GM12878 (cell line): ENCODE results near the gene HS6ST3. TPM values are rescaled to one million over a fixed set of nuclear protein-coding genes. Genes with fewer than 3 reads are reported as not detected.

Experiments used
- ATAC-seq: fragments of 200-7000 bp; cut with Tn5 transposase; 3 replicates; pipeline ENCODE4 v1.9.1; 2020; ENCODE audit warnings: mild to moderate bottlenecking, moderate library complexity
- BruUV-seq: library from RNA; stranded (reverse); fragments of 400-500 nt; replicated peaks from 2 replicates; lab custom pipeline; 2021; lab: Mats Ljungman, UMichigan
- CTCF ChIA-PET: fragments of 300-600 bp; sonication (Branson Sonifier 250); formaldehyde crosslinking; extraction: SDS; loops from one replicate; lab custom pipeline; 2021; ENCODE audit warnings: inconsistent platforms; lab: Yijun Ruan, JAX
- POLR2A ChIA-PET: fragments of 350-600 bp; formaldehyde crosslinking; extraction: SDS; loops from one replicate; lab custom pipeline; 2021; ENCODE audit warnings: inconsistent platforms; lab: Charles Lee
- RAD21 ChIA-PET: fragments of 300-600 bp; sonication (Branson Sonifier 250); formaldehyde crosslinking; loops from one replicate; lab custom pipeline; 2023; ENCODE audit warnings: antibody characterized with exemption; ENCODE audit not compliant: unreplicated experiment; lab: Charles Lee
- SMC1A ChIA-PET: fragments of 300-600 bp; sonication (Branson Sonifier 250); formaldehyde crosslinking; loops from one replicate; lab custom pipeline; 2023; ENCODE audit not compliant: unreplicated experiment, uncharacterized antibody; lab: Charles Lee
- DNase-seq: peaks from one replicate; pipeline ENCODE4 v3.0.0-alpha.2; 2011; ENCODE audit warnings: low read depth, low spot score
- FAIRE-seq: peaks from 3 replicates; lab custom pipeline; 2011; peaks lifted over from hg19 to GRCh38; lab: Jason Lieb, UNC
- H2AFZ ChIP-seq: 2 replicates; pipeline ENCODE4 v1.6.0; 2011; ENCODE audit warnings: low read depth, low read length, control low read depth; ENCODE audit not compliant: control insufficient read depth
- H3K27ac ChIP-seq: 2 replicates; pipeline ENCODE4 v1.5.1; 2011; ENCODE audit warnings: control low read depth; ENCODE audit not compliant: control insufficient read depth, insufficient read depth
- H3K27me3 ChIP-seq, 2 experiments: replicated peaks in 1 of 2; 2 replicates each; pipeline versions ENCODE4 v1.6.0 to v1.6.1; 2011; ENCODE audit warnings: low read length in 1 of 2; ENCODE audit not compliant: control insufficient read depth in 2 of 2, insufficient read depth in 2 of 2
- H3K36me3 ChIP-seq, 2 experiments: 2 replicates each; pipeline ENCODE4 v1.5.1; 2011; ENCODE audit warnings: low read length in 1 of 2; ENCODE audit not compliant: control insufficient read depth in 2 of 2, insufficient read depth in 2 of 2
- H3K4me1 ChIP-seq: 2 replicates; pipeline ENCODE4 v1.6.1; 2011; ENCODE audit warnings: mild to moderate bottlenecking, low read length, moderate library complexity, mixed read lengths; ENCODE audit not compliant: control insufficient read depth, insufficient read depth
- H3K4me2 ChIP-seq: 2 replicates; pipeline ENCODE4 v1.6.0; 2011; ENCODE audit warnings: control low read depth; ENCODE audit not compliant: control insufficient read depth, insufficient read depth
- H3K4me3 ChIP-seq: fragments of 200-600 bp; sonication (generic); 2 replicates; pipeline ENCODE4 v1.5.1; 2016
- H3K79me2 ChIP-seq: 2 replicates; pipeline ENCODE4 v1.6.0; 2011; ENCODE audit warnings: low read length; ENCODE audit not compliant: control insufficient read depth, insufficient read depth
- H3K9ac ChIP-seq: 2 replicates; pipeline ENCODE4 v1.8.0; 2011; ENCODE audit warnings: low read length, control low read depth, mixed read lengths; ENCODE audit not compliant: control insufficient read depth, insufficient read depth
- H3K9me3 ChIP-seq: replicated peaks from 3 replicates; pipeline ENCODE4 v1.5.1; 2011; ENCODE audit warnings: mild to moderate bottlenecking, low read length; ENCODE audit not compliant: control insufficient read depth, insufficient read depth
- H4K20me1 ChIP-seq: 2 replicates; pipeline ENCODE4 v1.6.0; 2011; ENCODE audit not compliant: control insufficient read depth, insufficient read depth
- FOXM1 ChIP-seq: IDR thresholded peaks from 2 replicates; pipeline ENCODE4 v1.6.1; 2012; ENCODE audit warnings: low read depth, mild to moderate bottlenecking, inconsistent platforms, low read length, moderate library complexity
- HDAC6 ChIP-seq: fragments of 200-600 bp; sonication (generic); IDR thresholded peaks from one replicate; pipeline ENCODE4 v1.8.0; 2017; ENCODE audit warnings: antibody characterized with exemption; ENCODE audit not compliant: unreplicated experiment
- IKZF1 ChIP-seq: fragments of 450-650 bp; conservative IDR thresholded peaks from 2 replicates; pipeline ENCODE4 v1.6.1; 2017; ENCODE audit warnings: antibody characterized with exemption, mild to moderate bottlenecking
- MXI1 ChIP-seq: fragments of 150-350 bp; IDR thresholded peaks from 2 replicates; pipeline ENCODE4 v1.6.1; 2011; ENCODE audit warnings: low read depth, mild to moderate bottlenecking, inconsistent platforms, low read length, improper control_type of control experiment
- RCOR1 ChIP-seq: conservative IDR thresholded peaks from 2 replicates; pipeline ENCODE4 v1.6.1; 2012; ENCODE audit warnings: low read depth, low read length, improper control_type of control experiment
- TCF12 ChIP-seq: IDR thresholded peaks from 2 replicates; pipeline ENCODE4 v1.6.1; 2011; ENCODE audit warnings: low read depth, mild to moderate bottlenecking, low read length
- ZNF384 ChIP-seq: IDR thresholded peaks from 2 replicates; pipeline ENCODE4 v1.6.1; 2012; ENCODE audit warnings: low read depth, mild to moderate bottlenecking, low read length, improper control_type of control experiment, borderline replicate concordance
- WGBS: methylation state at CpG from one replicate; pipeline ENCODE4 v1.1.6; 2016; ENCODE audit warnings: low lambda C conversion rate; ENCODE audit not compliant: insufficient replicate concordance, insufficient coverage; ENCODE audit errors: missing lambda C conversion rate; 5-methylcytosine and 5-hydroxymethylcytosine counted together
- in situ Hi-C: fragments of 300-500 bp; cut with MboI; formaldehyde crosslinking; loops from 9 replicates; pipeline ENCODE4 v1.14.3; 2018; ENCODE audit warnings: mixed read lengths
- intact Hi-C: fragments of 100-400 bp; cut with micrococcal nuclease; formaldehyde crosslinking; loops from one replicate; pipeline ENCODE4 v1.14.2; 2022; ENCODE audit not compliant: unreplicated experiment
- polyA plus RNA-seq, 11 experiments: library from polyadenylated mRNA; depleted of rRNA in 4 of 11; unstranded in 6 of 11; stranded (reverse) in 5 of 11; fragments of >200 nt; fragmentation: Nextera tagmentation in 4 of 11; fragmentation: Illumina TruSeq in 1 of 11; extraction: Ambion mirVana in 4 of 11; extraction: Trizol in 1 of 11; gene quantifications; 1 replicate in 1 of 11; 2 replicates in 10 of 11; pipeline versions ENCODE4 v1.2.1 to v1.2.3, GENCODE V29; 2011 to 2016; ENCODE audit warnings: inconsistent platforms in 2 of 11, missing spikeins in 2 of 11, low read depth in 1 of 11
- total RNA-seq, 4 experiments: library from RNA; depleted of rRNA in 3 of 4; stranded (reverse); fragments of >200 nt in 3 of 4; fragmentation: Illumina TruSeq in 1 of 4; extraction: Trizol in 1 of 4; gene quantifications; 2 replicates each; pipeline versions ENCODE4 v1.2.1 to v1.2.3, GENCODE V29; 2013 to 2021
- TF ChIP-seq, protein P1 (sequence below): fragments of 450-650 bp; formaldehyde crosslinking; IDR thresholded peaks from 2 replicates; pipeline ENCODE4 v1.5.0; 2022; ENCODE audit warnings: mild to moderate bottlenecking, missing genetic modification characterization
- TF ChIP-seq, protein P2 (sequence below): fragments of 450-650 bp; IDR thresholded peaks from 2 replicates; pipeline ENCODE4 v1.6.1; 2016; ENCODE audit warnings: mild to moderate bottlenecking
- TF ChIP-seq, protein P3 (sequence below): fragments of 450-650 bp; conservative IDR thresholded peaks from 2 replicates; pipeline ENCODE4 v1.6.1; 2017; ENCODE audit warnings: mild to moderate bottlenecking, moderate library complexity

The HS6ST3 gene
- total and polyA plus RNA-seq, 10 of the 15 experiments (the other 5 are each of a cell fraction or from before 2014, with no cell fraction given): under 0.01 to 2.9 TPM; not detected in 8

DNA sequence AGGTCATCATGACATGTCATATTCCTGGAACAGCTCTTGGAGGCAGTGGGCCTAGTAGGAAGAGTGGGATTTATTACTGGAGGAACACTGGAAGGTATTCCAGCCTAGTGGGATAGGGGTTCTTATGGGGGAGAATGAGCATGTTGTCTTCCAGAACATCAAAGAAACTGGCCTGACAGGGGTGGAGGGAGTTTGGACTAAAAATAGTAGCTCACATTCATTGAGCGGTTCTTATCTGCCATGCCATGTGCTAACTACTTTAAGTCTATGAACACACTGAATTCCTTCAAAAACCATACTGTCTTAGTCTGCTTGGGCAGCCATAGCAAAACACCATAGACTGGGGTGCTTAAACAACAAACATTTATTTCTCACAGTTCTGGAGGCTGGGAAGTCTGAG, 413.6 kb downstream of the HS6ST3 start:
- ChIA-PET POLR2A (no interaction called here), SMC1A (no interaction called here), RAD21 (no interaction called here), CTCF (no interaction called here)
- WGBS: 10% methylated on average over 1 of the region's 1 CpG
- ATAC-seq (no peak), DNase-seq (no peak), FAIRE-seq (no peak)
- intact Hi-C loops: no loop called here
- Histone ChIP-seq H4K20me1 (no peaks in the 10 kb centered on the region), H3K9ac (no peak overlapping the region), H3K79me2 (no peaks in the 10 kb centered on the region), H3K27me3 (no peaks in the 10 kb centered on the region), H3K4me3 (no peak overlapping the region), H3K4me1 (no peaks in the 10 kb centered on the region), H3K4me2 (no peak overlapping the region), H2AFZ (no peak overlapping the region), H3K27ac (no peak overlapping the region), H3K9me3 (no peaks in the 10 kb centered on the region), H3K36me3 (no peaks in the 10 kb centered on the region)
- in situ Hi-C loops: no loop called here
- no TSS peak for BruUV-seq
- TF ChIP-seq HDAC6 (no peak), RCOR1 (no peak), IKZF1 (no peak), TCF12 (no peak), MXI1 (no peak), ZNF384 (no peak), FOXM1 (no peak)
- TF ChIP-seq, protein P1, sequence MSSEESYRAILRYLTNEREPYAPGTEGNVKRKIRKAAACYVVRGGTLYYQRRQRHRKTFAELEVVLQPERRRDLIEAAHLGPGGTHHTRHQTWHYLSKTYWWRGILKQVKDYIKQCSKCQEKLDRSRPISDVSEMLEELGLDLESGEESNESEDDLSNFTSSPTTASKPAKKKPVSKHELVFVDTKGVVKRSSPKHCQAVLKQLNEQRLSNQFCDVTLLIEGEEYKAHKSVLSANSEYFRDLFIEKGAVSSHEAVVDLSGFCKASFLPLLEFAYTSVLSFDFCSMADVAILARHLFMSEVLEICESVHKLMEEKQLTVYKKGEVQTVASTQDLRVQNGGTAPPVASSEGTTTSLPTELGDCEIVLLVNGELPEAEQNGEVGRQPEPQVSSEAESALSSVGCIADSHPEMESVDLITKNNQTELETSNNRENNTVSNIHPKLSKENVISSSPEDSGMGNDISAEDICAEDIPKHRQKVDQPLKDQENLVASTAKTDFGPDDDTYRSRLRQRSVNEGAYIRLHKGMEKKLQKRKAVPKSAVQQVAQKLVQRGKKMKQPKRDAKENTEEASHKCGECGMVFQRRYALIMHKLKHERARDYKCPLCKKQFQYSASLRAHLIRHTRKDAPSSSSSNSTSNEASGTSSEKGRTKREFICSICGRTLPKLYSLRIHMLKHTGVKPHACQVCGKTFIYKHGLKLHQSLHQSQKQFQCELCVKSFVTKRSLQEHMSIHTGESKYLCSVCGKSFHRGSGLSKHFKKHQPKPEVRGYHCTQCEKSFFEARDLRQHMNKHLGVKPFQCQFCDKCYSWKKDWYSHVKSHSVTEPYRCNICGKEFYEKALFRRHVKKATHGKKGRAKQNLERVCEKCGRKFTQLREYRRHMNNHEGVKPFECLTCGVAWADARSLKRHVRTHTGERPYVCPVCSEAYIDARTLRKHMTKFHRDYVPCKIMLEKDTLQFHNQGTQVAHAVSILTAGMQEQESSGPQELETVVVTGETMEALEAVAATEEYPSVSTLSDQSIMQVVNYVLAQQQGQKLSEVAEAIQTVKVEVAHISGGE (CRISPR knock-in tag): no peak
- TF ChIP-seq, protein P2, sequence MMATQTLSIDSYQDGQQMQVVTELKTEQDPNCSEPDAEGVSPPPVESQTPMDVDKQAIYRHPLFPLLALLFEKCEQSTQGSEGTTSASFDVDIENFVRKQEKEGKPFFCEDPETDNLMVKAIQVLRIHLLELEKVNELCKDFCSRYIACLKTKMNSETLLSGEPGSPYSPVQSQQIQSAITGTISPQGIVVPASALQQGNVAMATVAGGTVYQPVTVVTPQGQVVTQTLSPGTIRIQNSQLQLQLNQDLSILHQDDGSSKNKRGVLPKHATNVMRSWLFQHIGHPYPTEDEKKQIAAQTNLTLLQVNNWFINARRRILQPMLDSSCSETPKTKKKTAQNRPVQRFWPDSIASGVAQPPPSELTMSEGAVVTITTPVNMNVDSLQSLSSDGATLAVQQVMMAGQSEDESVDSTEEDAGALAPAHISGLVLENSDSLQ: no peak
- TF ChIP-seq, protein P3, sequence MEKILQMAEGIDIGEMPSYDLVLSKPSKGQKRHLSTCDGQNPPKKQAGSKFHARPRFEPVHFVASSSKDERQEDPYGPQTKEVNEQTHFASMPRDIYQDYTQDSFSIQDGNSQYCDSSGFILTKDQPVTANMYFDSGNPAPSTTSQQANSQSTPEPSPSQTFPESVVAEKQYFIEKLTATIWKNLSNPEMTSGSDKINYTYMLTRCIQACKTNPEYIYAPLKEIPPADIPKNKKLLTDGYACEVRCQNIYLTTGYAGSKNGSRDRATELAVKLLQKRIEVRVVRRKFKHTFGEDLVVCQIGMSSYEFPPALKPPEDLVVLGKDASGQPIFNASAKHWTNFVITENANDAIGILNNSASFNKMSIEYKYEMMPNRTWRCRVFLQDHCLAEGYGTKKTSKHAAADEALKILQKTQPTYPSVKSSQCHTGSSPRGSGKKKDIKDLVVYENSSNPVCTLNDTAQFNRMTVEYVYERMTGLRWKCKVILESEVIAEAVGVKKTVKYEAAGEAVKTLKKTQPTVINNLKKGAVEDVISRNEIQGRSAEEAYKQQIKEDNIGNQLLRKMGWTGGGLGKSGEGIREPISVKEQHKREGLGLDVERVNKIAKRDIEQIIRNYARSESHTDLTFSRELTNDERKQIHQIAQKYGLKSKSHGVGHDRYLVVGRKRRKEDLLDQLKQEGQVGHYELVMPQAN: no peak
